ENCODE data around the gene GPA33. TPM values are rescaled to one million over a fixed set of nuclear protein-coding genes. Genes with fewer than 3 reads are reported as not detected.

Gene GPA33
- total and polyA plus RNA-seq, 2 donors (not counting 1 experiment from before 2014, with no cell fraction given), result not detected

GRCh38 chr1:167137332-167137781 is 47.2 kb upstream of the GPA33 start:
- H3K36me3 ChIP-seq (ENCODE audit: control insufficient read depth, insufficient read depth, low read length), result no peaks in the 10 kb centered on the region
- no peaks in the 10 kb centered on the region for H3K4me1 ChIP-seq (ENCODE audit: control insufficient read depth, extremely low read depth, insufficient read depth, low read length)
- no peaks in the 10 kb centered on the region for H3K79me2 ChIP-seq (ENCODE audit: control insufficient read depth, insufficient read depth, low read length)
- no peak overlapping the region for H3K4me3 ChIP-seq (replicated peaks in 1 of 4; ENCODE audit: control extremely low read depth in 1 of 4, insufficient read depth in 1 of 4, low read depth in 3 of 4, low read length in 4 of 4)
- H3K9ac ChIP-seq (ENCODE audit: insufficient read depth, low read length), result no peak overlapping the region
- no peak overlapping the region for H3K4me2 ChIP-seq (ENCODE audit: extremely low read depth, insufficient read depth, low read length)
- no peaks in the 10 kb centered on the region for H3K9me3 ChIP-seq (ENCODE audit: control insufficient read depth, insufficient read depth, low read depth, low read length)
- DNase-seq (ENCODE audit: low read depth in 2 of 2), result no peak
- no peak for TF ChIP-seq EZH2 (IDR thresholded peaks at IDR 0.05; ENCODE audit: low read length, missing control alignments)
- TF ChIP-seq, protein P1, sequence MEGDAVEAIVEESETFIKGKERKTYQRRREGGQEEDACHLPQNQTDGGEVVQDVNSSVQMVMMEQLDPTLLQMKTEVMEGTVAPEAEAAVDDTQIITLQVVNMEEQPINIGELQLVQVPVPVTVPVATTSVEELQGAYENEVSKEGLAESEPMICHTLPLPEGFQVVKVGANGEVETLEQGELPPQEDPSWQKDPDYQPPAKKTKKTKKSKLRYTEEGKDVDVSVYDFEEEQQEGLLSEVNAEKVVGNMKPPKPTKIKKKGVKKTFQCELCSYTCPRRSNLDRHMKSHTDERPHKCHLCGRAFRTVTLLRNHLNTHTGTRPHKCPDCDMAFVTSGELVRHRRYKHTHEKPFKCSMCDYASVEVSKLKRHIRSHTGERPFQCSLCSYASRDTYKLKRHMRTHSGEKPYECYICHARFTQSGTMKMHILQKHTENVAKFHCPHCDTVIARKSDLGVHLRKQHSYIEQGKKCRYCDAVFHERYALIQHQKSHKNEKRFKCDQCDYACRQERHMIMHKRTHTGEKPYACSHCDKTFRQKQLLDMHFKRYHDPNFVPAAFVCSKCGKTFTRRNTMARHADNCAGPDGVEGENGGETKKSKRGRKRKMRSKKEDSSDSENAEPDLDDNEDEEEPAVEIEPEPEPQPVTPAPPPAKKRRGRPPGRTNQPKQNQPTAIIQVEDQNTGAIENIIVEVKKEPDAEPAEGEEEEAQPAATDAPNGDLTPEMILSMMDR (conservative IDR thresholded peaks at IDR 0.05 in 1 of 2, IDR thresholded peaks at IDR 0.05 in 1 of 2; ENCODE audit: low read depth in 1 of 2, low read length in 2 of 2), result no peak
- H3K27ac ChIP-seq (ENCODE audit: insufficient read depth, low read length), result no peak overlapping the region
- H3K27me3 ChIP-seq (ENCODE audit: control insufficient read depth, insufficient read depth, low read length), result no peaks in the 10 kb centered on the region
- no peak overlapping the region for H2AFZ ChIP-seq (ENCODE audit: low read length)
- no peaks in the 10 kb centered on the region for H4K20me1 ChIP-seq (ENCODE audit: control insufficient read depth, extremely low read depth, insufficient read depth, low read length)

GRCh38 chr1:167136806-167137205 is 46.6 kb upstream of the GPA33 start:
- H3K9me3 ChIP-seq (ENCODE audit: control insufficient read depth, insufficient read depth, low read depth, low read length), result no peaks in the 10 kb centered on the region
- H3K27me3 ChIP-seq (ENCODE audit: control insufficient read depth, insufficient read depth, low read length), result no peaks in the 10 kb centered on the region
- H3K4me1 ChIP-seq (ENCODE audit: control insufficient read depth, extremely low read depth, insufficient read depth, low read length), result no peaks in the 10 kb centered on the region
- no peak overlapping the region for H3K27ac ChIP-seq (ENCODE audit: insufficient read depth, low read length)
- no peak overlapping the region for H3K4me2 ChIP-seq (ENCODE audit: extremely low read depth, insufficient read depth, low read length)
- H3K36me3 ChIP-seq (ENCODE audit: control insufficient read depth, insufficient read depth, low read length), result no peaks in the 10 kb centered on the region
- no peak overlapping the region for H3K4me3 ChIP-seq (replicated peaks in 1 of 4; ENCODE audit: control extremely low read depth in 1 of 4, insufficient read depth in 1 of 4, low read depth in 3 of 4, low read length in 4 of 4)
- no peaks in the 10 kb centered on the region for H4K20me1 ChIP-seq (ENCODE audit: control insufficient read depth, extremely low read depth, insufficient read depth, low read length)
- TF ChIP-seq, protein P1 (conservative IDR thresholded peaks at IDR 0.05 in 1 of 2, IDR thresholded peaks at IDR 0.05 in 1 of 2; ENCODE audit: low read depth in 1 of 2, low read length in 2 of 2), result no peak
- no peak for TF ChIP-seq EZH2 (IDR thresholded peaks at IDR 0.05; ENCODE audit: low read length, missing control alignments)
- H3K79me2 ChIP-seq (ENCODE audit: control insufficient read depth, insufficient read depth, low read length), result no peaks in the 10 kb centered on the region
- H2AFZ ChIP-seq (ENCODE audit: low read length), result no peak overlapping the region
- H3K9ac ChIP-seq (ENCODE audit: insufficient read depth, low read length), result no peak overlapping the region
- DNase-seq (ENCODE audit: low read depth in 2 of 2), result no peak

- Histone ChIP-seq H4K20me1 (ENCODE audit: control insufficient read depth, extremely low read depth, insufficient read depth, low read length) (no peaks in the 10 kb centered on the region), H3K27ac (ENCODE audit: insufficient read depth, low read length) (no peak overlapping the region), H2AFZ (ENCODE audit: low read length) (no peak overlapping the region), H3K79me2 (ENCODE audit: control insufficient read depth, insufficient read depth, low read length) (no peaks in the 10 kb centered on the region), H3K4me1 (ENCODE audit: control insufficient read depth, extremely low read depth, insufficient read depth, low read length) (no peaks in the 10 kb centered on the region), H3K4me3 (replicated peaks in 1 of 4; ENCODE audit: control extremely low read depth in 1 of 4, insufficient read depth in 1 of 4, low read depth in 3 of 4, low read length in 4 of 4) (no peak overlapping the region), H3K4me2 (ENCODE audit: extremely low read depth, insufficient read depth, low read length) (no peak overlapping the region), H3K27me3 (ENCODE audit: control insufficient read depth, insufficient read depth, low read length) (no peaks in the 10 kb centered on the region), H3K36me3 (ENCODE audit: control insufficient read depth, insufficient read depth, low read length) (no peaks in the 10 kb centered on the region), H3K9ac (ENCODE audit: insufficient read depth, low read length) (no peak overlapping the region), H3K9me3 (ENCODE audit: control insufficient read depth, insufficient read depth, low read depth, low read length) (no peaks in the 10 kb centered on the region)
- TF ChIP-seq, protein P1 (conservative IDR thresholded peaks at IDR 0.05 in 1 of 2, IDR thresholded peaks at IDR 0.05 in 1 of 2; ENCODE audit: low read depth in 1 of 2, low read length in 2 of 2), result no peak
- no peak for TF ChIP-seq EZH2 (IDR thresholded peaks at IDR 0.05; ENCODE audit: low read length, missing control alignments)
- peak; percentile 76 to 83 for DNase-seq (ENCODE audit: low read depth in 2 of 2)
These were observed 46.0 kb upstream of the GPA33 start for GRCh38 chr1:167136191-167136614.
